WTC11 (cell line): ENCODE measurements around the gene TIMM17B.

Source experiments
- CREB1 ChIP-seq: sonication (generic); formaldehyde crosslinking; IDR thresholded peaks from 2 replicates; pipeline ENCODE4 v1.8.0; 2023; ENCODE audit warnings: mild to moderate bottlenecking, missing genetic modification reagents
- CTCF ChIP-seq: fragments of 200-600 bp; IDR thresholded peaks from 2 replicates; pipeline ENCODE4 v1.8.0; 2022; ENCODE audit warnings: antibody characterized with exemption
- E2F1 ChIP-seq: sonication (generic); formaldehyde crosslinking; IDR thresholded peaks from 2 replicates; pipeline ENCODE4 v1.8.0; 2022; ENCODE audit warnings: mild to moderate bottlenecking, missing genetic modification reagents
- HMGXB4 ChIP-seq: sonication (generic); formaldehyde crosslinking; IDR thresholded peaks from 2 replicates; pipeline ENCODE4 v1.8.1; 2023; ENCODE audit warnings: mild to moderate bottlenecking, moderate library complexity, missing genetic modification reagents
- MAX ChIP-seq: sonication (generic); formaldehyde crosslinking; IDR thresholded peaks from 2 replicates; pipeline ENCODE4 v1.8.0; 2022; ENCODE audit warnings: mild to moderate bottlenecking, missing genetic modification reagents
- SP1 ChIP-seq: sonication (generic); formaldehyde crosslinking; conservative IDR thresholded peaks from 2 replicates; pipeline ENCODE4 v1.8.1; 2022; ENCODE audit warnings: missing genetic modification reagents
- TCF7 ChIP-seq: sonication (generic); formaldehyde crosslinking; IDR thresholded peaks from 2 replicates; pipeline ENCODE4 v1.8.0; 2022; ENCODE audit warnings: mild to moderate bottlenecking, low read depth, missing genetic modification reagents, moderate library complexity
- ZBTB43 ChIP-seq: sonication (generic); formaldehyde crosslinking; IDR thresholded peaks from 2 replicates; pipeline ENCODE4 v1.8.1; 2023; ENCODE audit warnings: mild to moderate bottlenecking, missing genetic modification reagents

- TF ChIP-seq CREB1: no peak
- TF ChIP-seq E2F1: no peak
- TF ChIP-seq HMGXB4 (CRISPR knock-in tag): no peak
- no peak for TF ChIP-seq TCF7 (CRISPR knock-in tag)
- TF ChIP-seq CTCF: no peak
- TF ChIP-seq ZBTB43 (CRISPR knock-in tag): no peak
- no peak for TF ChIP-seq SP1 (CRISPR knock-in tag)
- TF ChIP-seq MAX: no peak
These were observed 48.7 kb downstream of the TIMM17B start for GRCh38 chrX:48848847-48849246.
